Stimulated activated CD4-positive, alpha-beta T cell treated with anti-CD3 and anti-CD28 coated beads, Interleukin-15, amount 100 ng/mL, for 48 hours (primary cell): Measurements from ENCODE around the gene DOCK1.

ENCODE experiments used
- DNase-seq, 2 donors: peaks; one replicate each; pipeline ENCODE4 v3.0.0-alpha.2; 2020; ENCODE audit warnings: low read depth in 2 of 2

DOCK1 gene

DNA sequence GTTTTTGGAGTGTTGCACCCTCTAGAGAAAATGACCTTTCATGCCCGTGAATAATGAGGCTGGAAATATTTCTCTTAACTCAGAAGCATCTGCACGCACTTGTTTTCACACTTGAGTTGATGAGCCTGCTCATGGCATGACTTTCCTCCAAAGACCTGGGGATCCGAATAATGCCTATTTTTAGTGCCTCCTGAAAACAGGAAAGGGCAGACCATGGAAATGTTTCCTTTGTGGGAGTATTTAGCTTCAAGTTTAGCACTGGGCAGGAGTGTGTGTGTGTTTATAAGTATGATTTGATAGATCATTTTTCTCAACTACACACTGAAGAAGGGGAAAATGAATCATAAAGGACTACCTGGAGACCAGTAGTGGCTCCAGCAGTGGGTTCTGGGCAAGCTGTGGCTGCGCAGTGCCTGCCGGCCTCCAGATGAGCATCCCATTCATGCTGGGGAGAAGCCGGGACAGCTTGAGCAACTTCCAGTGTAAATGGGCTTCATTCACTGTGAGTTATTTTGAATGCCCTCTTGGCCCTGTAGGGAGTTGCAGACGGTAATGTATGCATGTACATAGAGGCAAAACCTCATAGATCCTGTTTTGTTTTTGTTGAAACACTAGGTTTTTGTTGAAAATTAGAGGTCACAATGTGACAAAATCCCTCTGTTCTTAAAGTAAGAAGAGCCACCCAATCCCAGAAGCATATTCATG is 408.9 kb downstream of the DOCK1 start:
- no peak for DNase-seq

GRCh38 chr10:127314797-127315196 is 409.6 kb downstream of the DOCK1 start:
- no peak for DNase-seq

DNA sequence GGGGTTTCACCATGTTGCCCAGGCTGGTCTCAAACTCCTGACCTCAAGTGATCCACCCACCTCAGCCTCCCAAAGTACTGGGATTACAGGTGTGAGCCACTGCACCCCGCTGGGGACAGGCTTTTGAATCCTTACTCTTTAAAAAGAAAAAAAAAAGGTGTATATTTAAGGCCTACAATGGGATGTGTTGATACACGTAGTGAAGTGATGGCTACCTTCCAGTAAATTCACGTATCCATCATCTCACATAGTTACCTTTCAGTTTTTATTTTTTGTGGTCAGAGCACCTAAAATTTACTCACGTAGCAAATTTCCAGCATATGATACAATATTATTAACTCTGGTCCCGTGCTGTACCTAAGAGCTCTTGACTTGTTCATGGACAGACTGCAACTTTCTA is 410.7 kb downstream of the DOCK1 start:
- no peak for DNase-seq

DNA sequence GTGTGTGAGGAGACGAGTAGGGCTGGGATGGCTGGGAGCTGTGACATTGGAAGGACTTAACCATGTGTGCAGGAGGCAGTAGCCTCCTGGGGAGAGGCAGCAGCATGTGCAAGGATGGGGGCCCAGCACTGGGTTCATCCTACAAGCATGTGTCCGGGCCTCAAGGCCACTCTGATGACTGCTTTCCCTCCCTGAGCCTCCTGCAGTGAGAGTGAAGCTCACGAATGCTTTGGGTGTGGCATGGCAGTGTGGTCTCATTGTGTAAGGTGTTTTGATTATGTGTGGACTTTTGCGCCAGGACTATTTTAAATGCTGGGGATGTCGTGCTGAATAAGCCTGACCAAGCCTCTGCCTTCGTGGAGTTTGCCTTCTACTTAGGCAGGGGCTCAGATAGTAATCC is 413.2 kb downstream of the DOCK1 start:
- DNase-seq, result no peak

DNA sequence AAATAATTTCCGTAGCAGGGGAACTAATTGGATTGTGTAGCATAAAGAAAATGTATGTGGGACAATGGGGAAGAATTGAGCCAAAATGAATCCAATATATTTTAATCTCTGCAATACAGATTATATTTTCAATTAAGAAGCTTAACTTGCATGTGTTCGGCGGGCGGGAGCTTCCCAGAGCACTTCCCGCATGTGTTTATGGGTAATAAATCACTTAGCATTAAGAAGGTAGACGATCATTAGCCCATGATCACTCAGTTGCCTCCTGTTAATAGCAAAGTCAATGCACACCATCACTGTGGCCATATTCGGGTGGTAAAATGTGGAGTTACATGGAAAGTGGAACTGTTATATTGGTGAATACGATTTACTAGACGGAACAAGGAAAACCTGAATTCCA is 414.0 kb downstream of the DOCK1 start:
- no peak for DNase-seq

DNA sequence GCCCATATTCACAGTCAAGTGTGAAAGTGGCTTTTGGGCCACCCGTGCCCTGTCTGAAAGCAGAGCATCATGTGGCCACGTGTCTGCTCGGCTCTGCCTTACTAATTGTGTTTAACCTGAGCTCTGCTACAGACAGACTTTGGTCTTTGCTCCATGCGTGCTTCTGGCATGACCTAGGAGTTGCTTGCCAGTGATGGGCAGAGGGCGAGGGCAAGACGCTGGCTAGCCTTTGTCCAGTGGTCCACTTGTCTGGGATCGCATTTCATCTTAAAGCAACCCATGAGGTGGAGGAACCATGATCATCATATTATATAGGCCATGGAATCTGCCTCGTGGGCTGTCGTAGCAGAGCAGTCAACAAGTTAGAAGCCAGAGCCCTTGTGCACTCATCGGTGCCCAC is 414.5 kb downstream of the DOCK1 start:
- DNase-seq, result no peak

GRCh38 chr10:127320176-127320575 is 414.9 kb downstream of the DOCK1 start:
- no peak for DNase-seq

- DNase-seq, result no peak
Measured at GRCh38 chr10:127322286-127322685, 417.1 kb downstream of the DOCK1 start.

GRCh38 chr10:127325506-127325905 is 420.3 kb downstream of the DOCK1 start:
- no peak for DNase-seq

DNA sequence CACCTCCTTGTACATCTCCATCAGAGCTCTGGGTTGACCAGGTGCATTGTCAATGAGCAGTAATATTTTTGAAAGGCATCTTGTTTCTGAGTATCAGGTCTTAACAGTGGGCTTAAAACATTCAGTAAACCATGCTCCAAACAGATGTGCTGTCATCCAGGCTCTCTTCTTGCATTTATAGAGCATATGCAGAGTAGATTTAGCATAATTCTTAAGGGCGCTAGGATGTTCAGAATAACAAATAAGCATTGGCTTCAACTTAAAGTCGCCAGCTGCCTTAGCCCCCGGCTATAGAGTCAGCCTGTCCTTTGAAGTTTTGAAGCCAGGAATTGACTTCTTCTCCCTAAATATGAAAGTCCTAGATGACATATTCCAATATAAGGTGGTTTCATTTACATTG is 421.7 kb downstream of the DOCK1 start:
- no peak for DNase-seq

GRCh38 chr10:127331696-127332095 is 426.5 kb downstream of the DOCK1 start:
- no peak for DNase-seq

DNA sequence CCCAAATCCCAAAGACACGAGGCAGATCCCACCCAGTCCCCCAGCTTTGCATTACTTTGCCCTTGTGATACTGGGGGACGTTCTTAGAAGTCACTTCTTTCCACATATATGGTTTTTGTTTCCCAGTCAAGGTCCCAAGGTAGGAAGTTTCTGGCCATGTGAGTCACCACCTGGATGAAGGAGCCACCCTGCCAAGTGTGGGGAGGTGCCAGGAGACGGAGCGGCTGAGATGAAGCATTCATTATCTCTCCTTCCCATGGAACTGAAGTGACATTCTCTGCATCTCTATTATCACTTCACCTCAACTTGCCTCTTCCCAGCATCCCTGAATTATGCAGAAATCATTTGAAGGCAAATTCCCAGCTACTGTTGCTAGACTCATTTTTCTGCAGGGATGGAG is 427.4 kb downstream of the DOCK1 start:
- no peak for DNase-seq

- DNase-seq, result no peak
Measured at GRCh38 chr10:127337801-127338200, 432.6 kb downstream of the DOCK1 start.

- no peak for DNase-seq
Measured at GRCh38 chr10:127338399-127339110, 433.3 kb downstream of the DOCK1 start.

- DNase-seq, result no peak
Measured at GRCh38 chr10:127343821-127344220, 438.6 kb downstream of the DOCK1 start.

DNA sequence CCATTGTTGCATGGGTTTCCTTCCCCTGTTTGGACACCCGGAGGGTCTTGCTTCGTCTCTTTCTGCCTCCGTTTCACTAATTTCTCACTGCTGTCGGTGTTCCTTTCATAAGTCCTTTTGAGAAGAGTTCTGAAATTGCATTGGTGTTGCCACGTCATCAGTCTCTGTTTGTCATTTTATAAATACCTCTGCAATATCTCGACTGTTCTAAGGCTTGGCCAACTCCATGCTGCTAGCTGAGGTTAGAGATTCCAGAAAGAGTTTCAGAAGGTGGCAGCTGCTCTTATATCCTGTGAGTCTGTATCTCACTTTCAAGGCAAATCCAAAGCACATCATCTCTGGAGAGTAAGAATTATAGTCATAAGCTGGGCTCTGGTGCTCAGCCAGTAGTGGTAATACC is 439.1 kb downstream of the DOCK1 start:
- DNase-seq, result no peak

- no peak for DNase-seq
Measured at GRCh38 chr10:127345231-127345965, 440.2 kb downstream of the DOCK1 start.

- DNase-seq, result peak in 1 of 2 donors; percentile 3
Measured at GRCh38 chr10:127346604-127347003, 441.4 kb downstream of the DOCK1 start.

DNA sequence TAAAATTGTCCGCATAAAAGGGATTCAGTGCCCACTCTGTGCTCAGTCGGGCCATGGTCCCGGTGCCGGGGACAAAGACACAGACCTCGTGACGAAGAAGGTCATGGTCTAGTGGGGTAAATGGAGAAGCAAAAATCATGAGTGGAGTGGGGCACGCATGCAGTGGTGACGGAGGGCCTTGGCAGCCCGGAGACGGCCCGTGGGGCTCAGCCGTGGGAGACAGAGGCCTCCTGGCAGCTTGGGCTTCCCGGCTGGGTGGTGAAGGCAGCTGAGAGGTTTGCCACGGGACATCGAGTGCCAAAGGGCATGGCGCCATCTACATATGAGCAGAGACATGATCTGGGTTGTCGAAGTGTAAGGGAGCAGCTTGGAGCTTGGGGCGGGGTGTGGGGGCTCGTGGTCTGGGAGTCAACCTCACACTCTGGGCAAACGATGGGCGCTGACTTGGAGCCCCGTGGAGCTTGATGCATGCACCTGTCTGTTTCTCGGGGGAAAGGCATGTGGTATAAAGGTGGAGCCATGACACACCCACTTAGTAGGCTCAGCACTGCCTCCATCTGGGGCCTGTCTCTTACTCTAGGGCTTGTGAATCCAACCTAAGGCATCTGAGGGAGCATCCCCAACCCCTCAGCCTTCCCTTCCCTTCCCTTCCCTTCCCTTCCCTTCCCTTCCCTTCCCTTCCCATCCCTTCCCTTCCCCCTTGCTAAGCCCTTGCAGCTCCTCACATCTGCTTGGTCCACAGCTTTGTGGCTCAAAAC is 442.2 kb downstream of the DOCK1 start:
- DNase-seq, result no peak

DNA sequence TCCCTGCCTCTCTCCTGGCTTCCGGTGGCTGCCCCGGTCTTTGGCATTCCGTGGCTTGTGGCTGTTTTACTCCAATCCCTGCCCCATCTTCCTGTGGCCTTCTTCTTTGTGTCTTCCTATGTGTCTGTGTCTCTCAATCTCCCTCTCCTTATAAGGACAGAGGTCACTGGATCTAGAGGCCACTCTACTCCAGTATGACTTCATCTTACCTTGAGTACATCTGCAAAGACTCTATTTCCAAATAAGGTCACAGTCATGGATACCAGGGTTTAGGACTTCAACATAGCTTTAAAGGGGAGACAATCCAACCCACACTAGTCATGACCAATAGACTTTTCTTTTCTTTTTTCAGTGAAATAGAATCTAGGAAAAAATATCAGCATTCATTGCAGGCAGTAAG is 444.5 kb downstream of the DOCK1 start:
- no peak for DNase-seq

DNA sequence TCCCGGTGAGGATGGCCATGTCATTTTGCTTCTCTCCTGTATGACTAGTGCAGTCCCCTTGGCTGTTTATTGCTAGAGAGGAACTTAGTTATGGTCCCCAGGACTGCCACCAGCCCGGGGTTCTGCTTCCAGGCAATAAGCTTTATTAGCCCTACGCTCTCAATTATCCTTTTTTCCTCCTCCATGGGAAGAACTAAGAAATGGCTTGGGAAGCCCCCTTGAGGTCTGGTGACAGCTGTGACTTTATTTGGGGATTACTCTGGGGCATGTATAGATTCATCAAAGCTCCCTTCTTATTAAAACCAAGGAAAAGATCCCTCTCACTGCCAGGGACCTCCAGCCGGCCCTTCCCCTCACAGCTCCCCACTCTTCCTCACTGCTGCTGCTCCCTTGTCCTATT is 446.3 kb downstream of the DOCK1 start:
- no peak for DNase-seq

GRCh38 chr10:127353544-127353943 is 448.3 kb downstream of the DOCK1 start:
- no peak for DNase-seq
